Hematopoietic multipotent progenitor cell treated with erythropoietin and hydrocortisone succinate and interleukin-3 and kit ligand, for 6 days (in vitro differentiated cells): Measurements from ENCODE around the gene SLC16A6.
"Not testable (repeated sequence)": the region's sequence is repeated elsewhere in the genome, so short reads cannot be mapped to it uniquely, and the experiment has no call there.

Experiments
- DNase-seq: peaks from one replicate; pipeline ENCODE4 v3.0.0-alpha.2; 2015

Gene SLC16A6

DNA sequence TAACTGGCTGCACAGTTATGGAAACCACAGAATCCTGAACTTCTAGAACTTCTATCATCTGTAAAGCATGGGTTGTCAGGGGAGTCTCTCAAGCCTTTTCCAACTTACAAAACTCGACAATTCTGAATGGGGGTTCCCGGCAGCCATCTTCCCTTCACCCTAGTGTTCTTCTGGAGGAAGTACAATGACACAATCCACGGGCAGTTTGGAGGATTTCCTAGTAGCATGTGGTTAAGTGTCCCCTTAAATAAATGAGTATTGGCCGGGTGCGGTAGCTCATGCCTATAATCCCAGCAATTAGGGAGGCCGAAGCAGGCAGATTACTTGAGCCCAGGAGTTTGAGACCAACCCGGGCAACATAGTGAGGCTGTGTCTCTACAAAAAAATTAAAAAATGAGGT is 2.1 kb downstream of the SLC16A6 start:
- peak; percentile 45 for DNase-seq

DNA sequence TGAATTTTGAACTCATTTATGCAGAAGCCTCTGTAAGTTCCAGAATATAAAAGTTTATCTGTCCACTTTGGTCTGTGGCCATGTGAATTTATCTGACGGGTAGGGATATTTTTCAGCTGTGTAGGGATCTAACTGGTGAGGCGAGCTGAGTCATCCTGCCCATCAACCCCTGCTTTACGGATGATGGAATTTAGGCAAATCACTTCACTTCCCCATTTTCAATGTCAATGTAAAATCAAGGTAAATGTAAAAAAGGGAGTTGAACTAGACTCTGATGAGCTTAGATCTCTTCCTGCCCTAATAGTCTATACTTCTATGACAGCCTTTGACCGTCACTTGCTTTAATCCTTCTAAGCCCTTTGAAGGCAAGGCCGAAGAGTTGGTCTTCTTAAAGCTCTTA is 2.6 kb downstream of the SLC16A6 start:
- DNase-seq, result peak; percentile 45

DNA sequence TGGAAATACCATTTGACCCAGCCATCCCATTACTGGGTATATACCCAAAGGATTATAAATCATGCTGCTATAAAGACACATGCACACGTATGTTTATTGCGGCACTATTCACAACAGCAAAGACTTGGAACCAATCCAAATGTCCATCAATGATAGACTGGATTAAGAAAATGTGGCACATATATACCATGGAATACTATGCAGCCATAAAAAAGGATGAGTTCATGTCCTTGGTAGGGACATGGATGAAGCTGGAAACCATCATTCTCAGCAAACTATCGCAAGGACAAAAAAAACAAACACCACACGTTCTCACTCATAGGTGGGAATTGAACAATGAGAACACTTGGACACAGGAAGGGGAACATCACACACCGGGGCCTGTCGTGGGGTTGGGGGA is 9.0 kb downstream of the SLC16A6 start:
- not testable (repeated sequence) for DNase-seq

DNA sequence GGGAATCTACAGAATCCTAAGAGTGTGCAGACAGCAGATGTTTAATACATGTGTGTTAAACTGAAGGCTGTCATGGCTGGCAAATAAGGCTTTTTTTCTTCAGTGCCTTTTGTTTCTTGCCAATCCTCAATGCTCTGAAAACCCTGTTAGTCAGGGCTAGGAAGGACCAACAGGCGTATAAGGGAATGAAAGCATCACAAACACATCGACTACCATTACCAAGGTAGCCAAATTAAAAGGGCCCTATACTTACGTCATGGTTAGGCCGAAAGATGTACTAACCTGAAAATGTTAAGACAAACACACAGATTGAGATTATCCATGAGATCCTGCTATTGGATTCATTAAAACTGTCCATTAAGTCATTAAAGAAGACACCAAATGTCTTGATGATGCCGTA is 13.1 kb downstream of the SLC16A6 start:
- DNase-seq, result no peak

DNA sequence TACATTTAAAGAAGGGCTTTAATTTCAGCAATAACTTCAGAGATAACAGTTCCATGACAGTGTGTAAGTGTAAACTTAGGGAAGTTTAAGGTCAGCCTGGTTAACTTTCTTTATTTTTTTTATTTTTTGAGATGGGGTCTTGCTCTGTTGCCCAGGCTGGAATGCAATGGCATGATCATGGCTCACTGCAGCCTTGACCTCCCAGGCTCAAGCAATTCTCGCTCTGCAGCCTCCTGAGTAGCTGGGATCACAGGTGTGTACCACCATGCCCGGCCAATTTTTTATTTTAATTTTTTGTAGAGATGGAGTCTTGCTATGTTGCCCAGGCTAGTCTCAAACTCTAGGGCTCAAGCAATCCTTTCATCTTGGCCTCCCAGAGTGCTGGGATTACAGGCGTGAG is 14.6 kb downstream of the SLC16A6 start:
- not testable (repeated sequence) for DNase-seq

DNA sequence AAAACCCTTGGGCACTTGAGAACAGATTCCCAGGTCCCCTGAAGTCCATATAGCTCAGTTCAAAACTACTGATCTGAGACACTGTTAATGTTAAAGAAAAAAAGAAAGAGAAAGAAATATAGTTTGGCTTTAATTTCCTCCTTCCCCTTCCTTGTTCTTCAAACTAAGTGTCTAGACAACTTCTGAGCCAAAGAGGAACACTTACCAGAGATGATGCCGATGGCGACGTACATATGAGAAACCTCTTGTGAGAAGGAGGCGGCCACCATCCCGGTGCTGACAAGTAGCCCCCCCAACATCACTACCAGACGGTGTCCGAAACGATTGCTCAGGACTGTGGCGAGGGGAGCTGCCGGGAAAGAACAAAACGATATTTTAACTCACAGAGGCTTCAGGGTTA is 17.2 kb downstream of the SLC16A6 start:
- no peak for DNase-seq

DNA sequence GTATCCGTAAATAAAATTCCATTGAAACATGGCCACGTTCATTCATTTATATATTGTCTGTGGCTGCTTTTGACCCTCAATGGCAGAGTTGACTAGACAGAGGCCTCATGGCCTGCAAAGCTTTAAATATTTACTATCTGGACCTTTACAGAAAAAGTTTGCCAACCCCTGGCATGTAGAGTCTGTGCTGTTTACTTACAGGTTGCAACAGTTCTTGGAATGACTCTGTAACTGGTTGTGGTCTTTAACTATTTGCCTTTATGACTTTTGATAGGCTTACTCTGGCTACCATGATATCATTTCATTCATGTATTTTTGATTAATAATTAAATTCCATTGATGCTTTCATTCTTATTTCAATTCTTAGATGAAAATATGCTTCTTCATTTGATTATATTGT is 25.1 kb downstream of the SLC16A6 start:
- DNase-seq, result not testable (repeated sequence)

DNA sequence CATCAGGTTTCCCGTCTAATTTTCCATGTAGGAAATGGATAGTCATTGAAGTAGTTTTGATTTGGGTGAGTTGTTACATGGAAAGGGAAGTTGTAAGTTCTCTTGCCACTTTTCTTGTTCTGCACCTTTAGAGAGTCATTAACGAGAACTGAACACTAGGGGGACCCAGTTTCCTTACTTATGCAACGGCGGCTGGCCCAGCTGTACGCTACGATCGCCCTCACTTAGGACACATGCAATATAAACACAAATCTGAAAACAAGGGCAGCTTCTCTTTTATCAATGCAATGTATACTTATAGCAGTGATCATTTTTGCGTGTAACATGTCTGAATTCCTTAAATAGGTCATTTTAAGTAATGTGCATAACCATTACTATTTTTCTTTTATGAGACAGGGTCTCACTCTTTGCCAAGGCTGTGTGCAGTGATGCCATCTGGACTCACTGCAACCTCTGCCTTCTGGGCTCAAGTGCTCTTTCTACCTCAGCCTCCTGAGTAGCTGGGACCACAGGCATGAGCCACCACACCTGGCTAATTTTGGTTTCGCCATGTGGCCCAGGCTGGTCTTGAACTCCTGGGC is 27.7 kb downstream of the SLC16A6 start:
- DNase-seq, result peak; percentile 51

DNA sequence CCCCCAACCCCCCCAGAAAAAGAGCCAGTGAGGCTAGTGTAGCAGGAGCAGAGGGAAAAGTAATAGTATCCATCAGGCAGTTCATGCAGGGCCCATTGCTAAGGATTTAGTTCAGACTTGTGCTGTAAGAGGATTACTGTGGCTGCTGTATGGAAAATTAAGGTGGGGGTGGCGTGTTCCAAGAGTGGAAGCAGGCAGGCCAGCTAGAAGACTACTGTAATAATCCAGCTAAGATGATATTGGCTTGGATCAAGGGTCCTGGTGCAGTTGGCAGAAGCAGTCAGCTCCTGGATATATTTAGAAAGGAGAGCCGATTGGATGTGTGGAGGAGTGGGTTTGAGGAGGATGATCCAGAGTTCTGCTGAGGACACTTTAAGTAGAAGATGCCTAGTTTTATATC is 28.5 kb downstream of the SLC16A6 start:
- DNase-seq, result not testable (repeated sequence)

DNA sequence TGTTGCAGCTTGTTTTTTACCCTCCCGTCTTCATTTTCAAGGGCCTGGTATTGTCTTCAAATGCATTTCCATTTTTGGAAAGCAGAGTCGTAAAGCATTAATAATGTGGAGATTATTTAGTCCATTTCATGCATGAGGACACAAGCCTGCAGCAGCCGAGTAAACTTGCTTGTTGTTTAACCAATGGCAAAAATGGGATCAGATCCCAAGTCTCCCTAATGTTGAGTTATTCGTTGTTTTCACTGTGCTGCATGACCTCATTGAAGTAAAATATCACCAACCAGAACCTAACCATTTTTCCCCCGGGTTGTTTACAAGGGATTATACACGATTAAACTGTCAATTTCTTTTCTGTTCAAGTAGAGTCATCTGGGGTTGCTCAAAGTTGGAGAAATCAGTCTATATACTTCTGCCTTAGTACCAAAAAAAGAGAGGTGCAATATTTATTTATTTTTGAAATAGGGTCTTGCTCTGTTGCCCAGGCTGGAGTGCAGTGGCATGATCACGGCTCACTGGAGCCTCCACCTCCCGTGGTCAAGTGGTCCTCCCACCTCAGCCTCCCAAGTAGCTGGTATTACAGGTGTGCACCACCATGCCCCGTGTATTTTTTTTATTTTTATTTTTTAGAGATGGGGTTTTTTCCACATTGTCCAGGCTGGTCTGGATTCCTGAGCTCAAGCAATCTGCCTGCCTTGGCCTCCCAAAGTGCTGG is 30.7 kb downstream of the SLC16A6 start:
- no peak for DNase-seq

DNA sequence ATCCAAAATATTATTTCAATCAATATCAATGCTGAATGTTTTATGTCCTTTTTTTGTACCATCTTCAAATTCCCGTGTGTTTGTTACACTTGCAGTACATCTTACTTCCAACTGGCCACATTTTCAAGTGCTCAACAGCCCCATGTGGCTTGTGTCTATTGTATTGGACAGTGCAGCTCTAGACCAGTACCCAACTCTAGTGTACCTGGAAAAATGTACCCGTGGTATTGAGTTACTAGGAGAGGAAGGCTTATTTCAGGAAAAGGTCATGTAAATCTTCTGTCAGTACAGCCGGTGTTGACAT is 31.3 kb downstream of the SLC16A6 start:
- DNase-seq, result not testable (repeated sequence)

DNA sequence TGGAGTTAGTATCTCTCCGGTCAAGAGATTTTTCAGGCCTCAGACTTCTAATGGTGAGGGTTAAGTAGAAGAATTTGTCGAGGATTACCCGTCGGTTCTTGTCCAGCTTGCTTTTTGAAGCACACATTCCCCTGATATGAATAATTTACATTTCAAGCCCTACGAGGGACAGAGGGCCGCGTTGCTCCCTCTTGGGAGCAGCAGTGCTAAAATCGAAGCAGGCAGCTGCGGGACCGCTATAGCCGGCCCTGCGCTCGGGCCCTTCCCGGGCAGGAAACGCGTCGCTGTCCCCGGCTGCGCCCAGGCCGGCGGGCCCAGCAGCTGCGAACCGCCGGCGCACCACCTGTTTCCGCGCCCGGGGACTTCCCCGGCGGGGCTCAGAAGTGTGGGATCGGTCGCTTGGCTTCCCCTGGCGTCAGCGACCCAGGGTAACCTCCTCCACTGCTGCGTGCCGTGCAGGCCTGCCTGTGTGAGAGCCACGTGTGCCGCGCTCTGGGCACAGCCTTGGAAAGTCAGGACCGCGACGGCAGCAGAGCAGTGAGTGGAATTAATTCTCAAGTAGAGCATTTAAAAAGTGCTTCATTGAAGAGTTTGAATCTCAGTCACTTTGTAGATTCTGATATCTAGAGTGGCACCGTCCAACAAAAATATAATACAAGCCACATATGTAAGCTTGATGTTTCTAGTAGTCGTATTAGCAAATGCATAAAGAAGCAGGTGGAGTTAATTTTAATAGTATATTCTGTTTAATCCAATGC is 31.9 kb downstream of the SLC16A6 start:
- peak; percentile 31 for DNase-seq

DNA sequence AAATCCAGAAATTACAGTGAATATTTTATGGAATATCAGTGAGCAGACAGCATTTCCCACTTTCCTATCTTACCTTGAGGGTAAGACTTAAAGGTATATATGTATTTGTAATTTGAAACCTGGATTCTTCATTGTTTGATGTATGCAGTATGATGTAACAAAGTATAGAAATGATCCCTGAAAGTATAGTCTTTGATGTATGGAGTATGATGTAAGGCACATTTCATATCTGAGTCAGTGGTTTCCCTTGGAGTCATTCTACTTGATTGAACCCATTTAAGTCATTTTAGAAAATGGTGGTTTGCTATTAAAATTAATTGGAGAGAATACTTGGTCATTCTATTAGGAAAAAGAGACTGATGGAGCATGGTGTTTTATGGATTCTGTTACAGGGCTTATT is 33.0 kb downstream of the SLC16A6 start:
- DNase-seq, result no peak

DNA sequence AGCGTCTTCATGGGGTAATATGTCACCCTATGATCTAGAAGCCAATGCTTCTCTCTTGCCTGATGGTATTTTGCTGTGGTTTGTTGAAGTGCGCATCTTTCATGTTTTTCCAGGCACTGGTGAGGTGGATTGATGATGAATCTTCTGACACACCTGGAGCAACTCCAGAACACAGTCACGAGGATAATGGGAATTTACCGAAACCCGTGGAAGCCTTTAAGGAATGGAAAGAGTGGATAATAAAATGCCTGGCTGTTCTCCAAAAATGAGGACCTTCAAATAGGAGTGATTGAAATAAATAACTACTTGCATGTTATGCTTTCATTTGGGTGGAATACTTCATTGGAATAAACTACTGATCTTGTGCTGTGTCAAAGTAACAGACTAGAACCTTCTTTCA is 34.2 kb downstream of the SLC16A6 start:
- not testable (repeated sequence) for DNase-seq

DNA sequence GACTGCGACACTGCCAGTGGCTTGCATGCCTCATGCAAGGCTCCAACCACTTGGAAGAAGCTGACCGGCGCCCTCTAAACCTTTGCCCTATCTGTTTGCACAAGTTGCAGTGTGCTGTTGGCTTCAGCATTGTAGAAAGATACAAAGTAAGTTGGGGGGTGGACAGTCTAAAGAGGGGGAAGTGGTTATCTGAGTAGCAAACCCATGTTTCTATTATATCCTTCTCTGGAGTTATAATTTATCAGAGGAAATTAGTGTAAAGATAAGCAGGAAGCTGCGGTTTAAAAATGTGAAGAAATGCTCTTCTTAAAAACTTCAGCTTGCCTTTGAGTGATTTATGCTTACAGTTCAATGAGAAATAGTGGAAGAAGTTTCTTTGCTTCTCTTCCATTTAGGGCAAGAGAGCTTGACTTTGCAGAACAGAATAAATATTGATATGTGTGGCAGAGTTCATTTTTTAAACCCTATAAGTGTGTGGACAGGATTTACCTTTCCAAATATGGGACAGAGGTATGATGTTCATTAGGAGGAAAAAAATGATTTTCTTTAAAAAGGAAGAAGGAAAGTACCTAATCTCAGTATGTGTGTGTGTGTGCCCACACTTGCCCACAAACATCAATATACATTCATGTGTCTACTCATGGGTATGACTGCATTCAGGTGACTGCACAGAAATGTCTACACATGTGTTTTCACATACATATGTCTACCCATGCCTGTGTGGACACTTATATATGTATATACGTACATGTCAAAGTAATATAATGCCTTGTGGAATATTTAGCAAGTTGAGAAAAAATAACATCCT is 35.0 kb downstream of the SLC16A6 start:
- DNase-seq, result peak; percentile 85

DNA sequence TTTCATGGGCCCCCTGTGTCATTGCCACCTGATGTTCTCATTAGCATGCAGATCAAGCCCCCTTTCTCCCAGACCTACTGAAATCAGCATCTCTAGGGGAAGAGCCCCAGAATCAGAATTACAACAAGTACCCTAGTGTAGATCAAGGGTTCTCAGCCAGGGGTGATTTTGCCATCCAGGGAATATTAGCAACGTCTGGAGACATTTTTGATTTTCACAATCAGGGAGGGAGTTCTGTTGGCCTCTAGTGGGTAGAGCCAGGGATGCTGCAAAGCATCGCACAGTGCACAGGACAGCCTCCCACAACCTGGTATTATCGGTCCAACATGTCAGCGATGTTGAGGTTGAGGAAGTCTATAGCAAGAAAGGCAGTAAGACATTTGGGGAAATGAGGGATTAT is 35.8 kb downstream of the SLC16A6 start:
- no peak for DNase-seq

DNA sequence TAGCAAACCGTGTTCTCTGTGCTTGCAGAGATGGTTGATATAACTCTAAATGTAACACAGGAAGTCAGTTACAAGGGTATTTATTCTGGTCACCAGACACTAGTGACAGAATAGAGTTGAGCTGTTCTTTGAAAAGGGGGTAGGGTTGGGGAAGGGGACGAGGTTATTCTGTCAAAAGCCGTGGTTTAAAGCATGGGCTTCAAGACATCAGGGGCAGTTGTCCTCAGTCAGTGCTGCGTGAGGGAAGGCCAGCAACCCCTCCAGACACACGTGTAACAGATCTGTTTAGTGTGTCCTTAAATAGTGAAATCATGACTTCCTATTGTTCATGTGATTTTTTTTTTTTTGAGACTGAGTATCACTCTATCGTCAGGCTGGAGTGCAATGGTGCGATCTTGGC is 37.5 kb downstream of the SLC16A6 start:
- not testable (repeated sequence) for DNase-seq

DNA sequence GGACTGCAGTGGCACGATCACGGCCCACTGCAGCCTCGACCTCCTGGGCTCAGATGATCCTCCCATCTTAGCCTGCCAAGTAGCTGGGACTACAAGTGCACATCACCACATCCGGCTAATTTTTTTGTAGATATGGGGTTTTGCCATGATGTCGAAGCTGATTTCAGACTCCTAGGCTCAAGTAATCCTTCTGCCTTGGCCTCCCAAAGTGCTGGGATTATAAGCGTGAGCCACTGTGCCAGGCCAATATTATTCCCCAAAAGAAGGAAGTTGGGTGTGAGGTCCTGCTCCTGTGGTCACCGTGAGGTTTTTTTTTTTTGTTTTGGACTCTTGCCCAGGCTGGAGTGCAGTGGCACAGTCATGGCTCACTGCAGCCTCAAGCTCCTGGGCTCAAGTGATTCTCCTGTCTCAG is 41.6 kb downstream of the SLC16A6 start:
- peak; percentile 67 for DNase-seq

DNA sequence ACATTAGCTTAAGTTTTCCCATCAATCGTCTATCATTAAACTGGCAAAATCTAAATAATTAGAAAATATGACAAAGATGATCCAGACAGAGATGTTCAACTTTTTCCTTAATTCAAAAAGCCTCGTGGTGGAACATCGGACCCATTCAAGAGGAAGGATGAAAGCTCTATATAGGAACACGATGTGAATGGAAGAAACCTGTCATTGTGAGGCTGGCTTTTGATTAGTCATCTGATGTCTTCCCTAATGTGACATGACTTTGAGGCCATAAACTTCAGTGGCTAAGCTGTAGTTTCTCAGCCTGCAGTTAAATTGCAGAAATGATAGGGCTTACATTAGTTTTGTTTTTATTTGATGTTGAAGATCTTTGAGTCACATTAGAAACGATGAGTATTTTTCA is 42.0 kb downstream of the SLC16A6 start:
- DNase-seq, result peak; percentile 41

DNA sequence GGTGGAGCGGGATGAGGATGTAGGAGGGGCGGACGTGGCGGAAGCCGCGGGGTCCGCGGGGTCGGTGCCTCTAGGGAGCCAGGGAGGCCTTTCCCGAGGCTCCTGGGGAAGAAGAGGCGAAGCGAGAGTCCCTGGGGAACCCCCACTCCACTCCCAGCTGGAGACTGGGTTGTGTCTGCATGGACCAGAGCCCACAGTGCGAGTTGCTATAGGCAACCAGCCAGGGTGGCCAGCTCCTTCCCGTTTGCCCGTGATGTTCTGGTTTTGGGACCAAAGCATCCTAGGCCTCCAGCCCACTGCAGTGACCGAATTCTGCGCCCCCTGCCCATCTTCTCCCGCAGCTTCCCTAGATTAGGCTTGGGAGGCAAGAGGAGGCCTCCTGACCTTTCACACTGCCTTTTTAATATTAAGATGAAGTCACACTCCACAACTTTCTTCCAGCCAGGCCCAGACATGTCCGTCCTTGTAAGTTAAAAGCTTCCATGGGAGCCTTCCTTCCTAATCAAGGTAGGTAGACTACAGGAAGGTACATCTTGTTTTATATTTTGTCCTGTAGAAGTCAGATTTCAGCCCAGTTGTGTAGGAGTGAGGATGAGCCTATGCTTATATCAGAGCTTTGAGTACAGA is 42.6 kb downstream of the SLC16A6 start:
- DNase-seq, result peak; percentile 50

DNA sequence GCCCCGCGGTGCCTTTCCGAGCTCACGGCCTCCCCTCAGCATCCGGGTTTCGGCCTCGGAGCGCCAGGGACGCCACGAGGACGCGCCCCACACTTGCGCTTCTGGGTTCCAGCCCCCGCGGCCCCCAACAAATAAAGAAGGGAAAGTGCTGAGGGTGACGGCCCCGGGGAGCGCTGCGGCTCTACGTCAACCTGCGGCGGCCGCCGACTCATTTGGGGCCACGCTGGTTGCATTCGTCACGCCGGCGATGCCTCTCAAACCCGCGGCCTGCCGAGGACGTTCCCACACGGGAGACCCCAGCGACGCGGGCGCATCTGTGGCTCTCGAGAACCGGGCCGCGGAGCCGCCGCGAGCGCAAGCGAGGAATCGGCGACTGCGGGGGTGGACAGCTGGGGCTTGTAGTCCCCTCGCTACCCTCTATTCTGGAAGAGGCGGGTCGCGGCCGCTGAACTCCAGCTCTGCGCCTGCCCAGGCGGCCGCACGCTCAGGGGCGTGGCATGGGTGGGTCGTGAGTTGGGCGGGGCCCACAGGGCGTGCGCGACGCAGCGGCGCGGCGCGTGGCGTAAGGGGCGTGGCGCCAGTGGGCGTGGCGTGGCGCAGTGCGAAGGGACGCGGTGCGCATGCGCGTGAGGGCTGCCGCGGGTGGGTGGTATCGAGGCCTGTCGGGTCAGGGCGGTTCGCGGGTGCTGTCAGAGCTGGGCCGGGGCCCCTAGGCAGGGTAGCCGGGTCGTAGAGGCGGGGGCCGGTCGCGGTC is 43.3 kb downstream of the SLC16A6 start, which contains the start of gene AMZ2:
Gene AMZ2 (plus strand): TSS at position 599 of the 754 bp plus-strand sequence. CDS start 2,145 bp downstream, outside the sequence.
- DNase-seq, result peak; percentile 93
